Right forelimb (tissue), 1 donor: Measurements from ENCODE around the gene TCIRG1.
A peak's percentile ranks its signal among the peaks of the same experiment; 100 is the strongest.

ENCODE experiments used
- DNase-seq: peaks from one replicate; pipeline ENCODE4 v3.0.0-alpha.2; 2018

Gene TCIRG1

GRCh38 chr11:68037411-68038225 lies 1.2 kb upstream of the TCIRG1 start:
- no peak for DNase-seq

- no peak for DNase-seq
Observed at GRCh38 chr11:68038226-68038717, 553 bp upstream of the TCIRG1 start.

GRCh38 chr11:68039526-68040086 lies 781 bp downstream of the TCIRG1 start:
- DNase-seq: no peak

- peak; percentile 68 for DNase-seq
Observed at GRCh38 chr11:68040101-68040956, 1.5 kb downstream of the TCIRG1 start.

GRCh38 chr11:68040957-68041591 lies 2.2 kb downstream of the TCIRG1 start:
- no peak for DNase-seq

GRCh38 chr11:68041617-68042218 lies 2.9 kb downstream of the TCIRG1 start:
- no peak for DNase-seq

- no peak for DNase-seq
Observed at GRCh38 chr11:68042219-68043028, 3.6 kb downstream of the TCIRG1 start.

GRCh38 chr11:68043029-68043348 lies 4.2 kb downstream of the TCIRG1 start:
- no peak for DNase-seq

- DNase-seq: peak; percentile 67
Observed at GRCh38 chr11:68043349-68044144, 4.7 kb downstream of the TCIRG1 start.

GRCh38 chr11:68044145-68044813 lies 5.5 kb downstream of the TCIRG1 start:
- DNase-seq: no peak

- no peak for DNase-seq
Observed at GRCh38 chr11:68044898-68045351, 6.1 kb downstream of the TCIRG1 start.

GRCh38 chr11:68047437-68048290 lies 8.8 kb downstream of the TCIRG1 start:
- DNase-seq: no peak

GRCh38 chr11:68048681-68049508 lies 10.1 kb downstream of the TCIRG1 start:
- DNase-seq: no peak

- no peak for DNase-seq
Observed at GRCh38 chr11:68049509-68050370, 10.9 kb downstream of the TCIRG1 start.

- no peak for DNase-seq
Observed at GRCh38 chr11:68050371-68050841, 11.6 kb downstream of the TCIRG1 start.

- no peak for DNase-seq
Observed at GRCh38 chr11:68051191-68052136, 12.6 kb downstream of the TCIRG1 start.
